PC-3 (cell line): ENCODE measurements around the gene TMEM40.

Experiments
- CTCF ChIP-seq: fragments of 300-600 bp; sonication (generic); conservative IDR thresholded peaks from 2 replicates; pipeline ENCODE4 v1.5.1; 2017; ENCODE audit warnings: antibody characterized with exemption, low read depth, mild to moderate bottlenecking, low read length
- EZH2 ChIP-seq: fragments of 300-600 bp; sonication (generic); IDR thresholded peaks from one replicate; pipeline ENCODE4 v1.6.1; 2017; ENCODE audit warnings: antibody characterized with exemption, mild to moderate bottlenecking, low read length; ENCODE audit not compliant: unreplicated experiment
- EZH2phosphoT487 ChIP-seq: fragments of 300-600 bp; sonication (generic); IDR thresholded peaks from 2 replicates; pipeline ENCODE4 v1.6.1; 2018; ENCODE audit warnings: mild to moderate bottlenecking, antibody characterized with exemption, low read length, borderline replicate concordance

GRCh38 chr3:12729051-12729651, 29.9 kb downstream of the TMEM40 start:
- TF ChIP-seq CTCF (no peak), EZH2 (no peak), EZH2phosphoT487 (no peak)
